HepG2 (cell line): ENCODE results near the gene ABI2. TPM values are rescaled to one million over a fixed set of nuclear protein-coding genes. Genes with fewer than 3 reads are reported as not detected.

Source experiments
- ATAC-seq: fragments of 200-7000 bp; cut with Tn5 transposase; 3 replicates; pipeline ENCODE4 v1.9.1; 2020; ENCODE audit warnings: mild to moderate bottlenecking, moderate library complexity
- BruUV-seq: library from RNA; stranded (reverse); fragments of 400-500 nt; replicated peaks from 2 replicates; lab custom pipeline; 2021; lab: Mats Ljungman, UMichigan
- CTCF ChIA-PET: fragments of 300-600 bp; formaldehyde crosslinking; extraction: SDS; loops from one replicate; lab custom pipeline; 2021; ENCODE audit warnings: low total read pairs, inconsistent platforms, low intra/inter-chr PET ratio; lab: Yijun Ruan, JAX
- POLR2A ChIA-PET: fragments of 350-600 bp; sonication (Branson Sonifier 250); formaldehyde crosslinking; loops from one replicate; lab custom pipeline; 2020; ENCODE audit warnings: antibody characterized with exemption, inconsistent platforms; lab: Yijun Ruan, JAX
- DNase-seq: peaks from one replicate; pipeline ENCODE4 v3.0.0-alpha.2; 2015; ENCODE audit warnings: low spot score
- FAIRE-seq: peaks from 3 replicates; lab custom pipeline; 2011; peaks lifted over from hg19 to GRCh38; lab: Jason Lieb, UNC
- H2AFZ ChIP-seq: one replicate; pipeline ENCODE4 v1.6.1; 2011; ENCODE audit warnings: low read length, inconsistent platforms
- H3K27ac ChIP-seq: fragments of 300-600 bp; 3 replicates; pipeline ENCODE4 v1.8.0; 2011; ENCODE audit warnings: mixed run types, mild to moderate bottlenecking, mixed read lengths, low read length, inconsistent platforms; ENCODE audit not compliant: insufficient read depth; ENCODE audit errors: extremely low read length
- H3K27me3 ChIP-seq, 2 experiments: fragments of 200-600 bp in 1 of 2; 2 replicates in 1 of 2; 3 replicates in 1 of 2; pipeline versions ENCODE4 v1.6.0 to v1.8.0; 2011; ENCODE audit warnings: low read length in 2 of 2, mild to moderate bottlenecking in 2 of 2, moderate library complexity in 2 of 2, inconsistent platforms in 1 of 2; ENCODE audit not compliant: insufficient read depth in 2 of 2, control insufficient read depth in 1 of 2
- H3K36me3 ChIP-seq, 2 experiments: fragments of 200-600 bp in 1 of 2; replicated peaks in 1 of 2; 2 replicates in 1 of 2; 3 replicates in 1 of 2; pipeline versions ENCODE4 v1.5.1 to v1.8.0; 2011; ENCODE audit warnings: low read length in 2 of 2, inconsistent platforms in 1 of 2; ENCODE audit not compliant: insufficient read depth in 2 of 2, control insufficient read depth in 1 of 2
- H3K4me1 ChIP-seq: 2 replicates; pipeline ENCODE4 v1.5.1; 2012; ENCODE audit warnings: low read length, inconsistent platforms; ENCODE audit not compliant: insufficient read depth
- H3K4me2 ChIP-seq: 2 replicates; pipeline ENCODE4 v1.6.0; 2011; ENCODE audit warnings: low read depth, low read length, inconsistent platforms
- H3K4me3 ChIP-seq, 3 experiments: fragments of 200-600 bp in 1 of 3; sonication (generic), shearing (Covaris generic) in 1 of 3; replicated peaks in 1 of 3; 2 replicates each; pipeline ENCODE4 v1.5.1; 2011 to 2016; ENCODE audit warnings: low read length in 3 of 3, inconsistent platforms in 2 of 3, low read depth in 2 of 3, mild to moderate bottlenecking in 2 of 3, control low read depth in 1 of 3, mixed read lengths in 1 of 3; ENCODE audit not compliant: insufficient read depth in 1 of 3
- H3K79me2 ChIP-seq: one replicate; pipeline ENCODE4 v1.6.1; 2011; ENCODE audit warnings: low read length, inconsistent platforms; ENCODE audit not compliant: insufficient read depth
- H3K9ac ChIP-seq: 2 replicates; pipeline ENCODE4 v1.6.0; 2011; ENCODE audit warnings: mild to moderate bottlenecking, low read depth, low read length, inconsistent platforms; ENCODE audit not compliant: insufficient read depth
- H3K9me3 ChIP-seq: 2 replicates; pipeline ENCODE4 v1.5.1; 2012; ENCODE audit warnings: mild to moderate bottlenecking, low read length
- H4K20me1 ChIP-seq: 2 replicates; pipeline ENCODE4 v1.6.0; 2011; ENCODE audit warnings: inconsistent platforms, mild to moderate bottlenecking, low read length, moderate library complexity; ENCODE audit not compliant: insufficient read depth
- ASH2L ChIP-seq: fragments of 300-600, 200-600 bp; sonication (generic); IDR thresholded peaks from 2 replicates; pipeline ENCODE4 v1.7.0; 2017; ENCODE audit warnings: low read depth, mild to moderate bottlenecking, moderate library complexity, mixed read lengths, low read length; ENCODE audit not compliant: insufficient read length
- ATF4 ChIP-seq, 2 experiments: fragments of 450-650 bp in 1 of 2; sonication (generic) in 1 of 2; formaldehyde crosslinking; IDR thresholded peaks; 2 replicates each; pipeline versions ENCODE4 v1.5.0 to v1.8.0; 2020 to 2022; ENCODE audit warnings: mild to moderate bottlenecking in 1 of 2, missing genetic modification reagents in 1 of 2
- CHD2 ChIP-seq: IDR thresholded peaks from 2 replicates; pipeline ENCODE4 v1.6.1; 2011; ENCODE audit warnings: low read depth, low read length, improper control_type of control experiment
- DMAP1 ChIP-seq: IDR thresholded peaks from 2 replicates; pipeline ENCODE4 v1.6.1; 2016
- FOXP4 ChIP-seq: sonication (generic); formaldehyde crosslinking; IDR thresholded peaks from 2 replicates; pipeline ENCODE4 v1.4.0; 2020; ENCODE audit warnings: missing genetic modification reagents
- GATAD1 ChIP-seq: IDR thresholded peaks from 2 replicates; pipeline ENCODE4 v1.6.1; 2016; ENCODE audit warnings: missing genetic modification reagents, missing compliant biosample characterization
- KDM4B ChIP-seq: sonication (generic); formaldehyde crosslinking; IDR thresholded peaks from 2 replicates; pipeline ENCODE4 v1.4.0; 2020; ENCODE audit warnings: missing genetic modification reagents
- KMT2B ChIP-seq: IDR thresholded peaks from 2 replicates; pipeline ENCODE4 v1.6.1; 2016; ENCODE audit warnings: missing genetic modification reagents, missing compliant biosample characterization
- RARA ChIP-seq: IDR thresholded peaks from 2 replicates; pipeline ENCODE4 v1.6.1; 2016; ENCODE audit warnings: missing genetic modification reagents, missing compliant biosample characterization
- RBM22 ChIP-seq: fragments of 200-400 bp; formaldehyde crosslinking; optimal IDR thresholded peaks from 2 replicates; pipeline ENCODE3; 2017; ENCODE audit warnings: mild to moderate bottlenecking, low read length, moderate library complexity
- SIX4 ChIP-seq: sonication (generic); formaldehyde crosslinking; IDR thresholded peaks from 2 replicates; pipeline ENCODE4 v1.4.0; 2020; ENCODE audit warnings: missing genetic modification reagents
- SMAD9 ChIP-seq: sonication (generic); formaldehyde crosslinking; IDR thresholded peaks from 2 replicates; pipeline ENCODE4 v1.5.1; 2020; ENCODE audit warnings: mild to moderate bottlenecking, missing genetic modification reagents
- ZBED4 ChIP-seq: sonication (generic); formaldehyde crosslinking; IDR thresholded peaks from 2 replicates; pipeline ENCODE4 v1.4.0; 2020; ENCODE audit warnings: missing genetic modification reagents, borderline replicate concordance
- ZBTB44 ChIP-seq: sonication (generic); formaldehyde crosslinking; IDR thresholded peaks from 2 replicates; pipeline ENCODE4 v1.4.0; 2020; ENCODE audit warnings: missing genetic modification reagents
- ZFP36 ChIP-seq: fragments of 150-350 bp; IDR thresholded peaks from 2 replicates; pipeline ENCODE4 v1.6.1; 2018; ENCODE audit warnings: borderline replicate concordance, low read length, low read depth; ENCODE audit not compliant: partially characterized antibody
- ZMYM3 ChIP-seq: sonication (generic); formaldehyde crosslinking; IDR thresholded peaks from 2 replicates; pipeline ENCODE4 v1.5.1; 2020; ENCODE audit warnings: mild to moderate bottlenecking, missing genetic modification reagents
- ZNF3 ChIP-seq: IDR thresholded peaks from 2 replicates; pipeline ENCODE4 v1.7.0; 2017; ENCODE audit warnings: inconsistent platforms
- ZNF564 ChIP-seq: sonication (generic); formaldehyde crosslinking; IDR thresholded peaks from 2 replicates; pipeline ENCODE4 v1.8.1; 2023; ENCODE audit warnings: mild to moderate bottlenecking, missing genetic modification reagents
- ZSCAN29 ChIP-seq: sonication (generic); formaldehyde crosslinking; conservative IDR thresholded peaks from 2 replicates; pipeline ENCODE4 v1.4.0; 2020; ENCODE audit warnings: mild to moderate bottlenecking, missing genetic modification reagents
- WGBS: methylation state at CpG from one replicate; pipeline ENCODE4 v1.1.6; 2017; ENCODE audit warnings: low lambda C conversion rate; 5-methylcytosine and 5-hydroxymethylcytosine counted together
- in situ Hi-C: cut with HindIII; loops from 2 replicates; pipeline ENCODE4 v1.10.0; 2017; ENCODE audit warnings: low pct_unique_long_range_greater_than_20kb; ENCODE audit not compliant: extremely low pct_ligation_motif_present
- intact Hi-C: fragments of 100-400 bp; cut with micrococcal nuclease; formaldehyde crosslinking; loops from one replicate; pipeline ENCODE4 v1.10.0; 2022; ENCODE audit not compliant: unreplicated experiment
- polyA plus RNA-seq, 8 experiments: library from polyadenylated mRNA; depleted of rRNA in 3 of 8; stranded (reverse) in 7 of 8; unstranded in 1 of 8; fragments of >200 nt; fragmentation: Illumina TruSeq in 4 of 8; extraction: Trizol in 4 of 8; gene quantifications; 2 replicates each; pipeline versions ENCODE4 v1.2.1 to v1.2.3, GENCODE V29; 2011 to 2016; ENCODE audit warnings: low read depth in 4 of 8, missing spikeins in 1 of 8, mixed read lengths in 1 of 8; ENCODE audit not compliant: insufficient read depth in 1 of 8
- total RNA-seq, 5 experiments: library from RNA; depleted of rRNA; stranded (reverse); fragments of >200 nt; fragmentation: Illumina TruSeq; extraction: Trizol; gene quantifications; 2 replicates each; pipeline ENCODE4 v1.2.3, GENCODE V29; 2016; ENCODE audit warnings: low read depth in 1 of 5

Gene ABI2
- total and polyA plus RNA-seq, 2 of the 13 experiments (the other 11 are each of a cell fraction or from before 2014, with no cell fraction given): 28.4 to 32.4 TPM

- Histone ChIP-seq H3K4me1 (peaks cover 7% of the 10 kb centered on the region; the same call in 1 of the 2 replicates), H3K4me3 (no peak overlapping the region), H3K36me3 (peaks cover 5 to 44% of the 10 kb centered on the region in 2 experiments), H2AFZ (no peak overlapping the region), H3K27ac (no peak overlapping the region), H3K27me3 (no peaks in the 10 kb centered on the region), H3K79me2 (no peaks in the 10 kb centered on the region), H3K4me2 (no peak overlapping the region), H3K9ac (no peak overlapping the region), H4K20me1 (no peaks in the 10 kb centered on the region), H3K9me3 (no peaks in the 10 kb centered on the region)
- in situ Hi-C loops (loop anchor here (10.0 kb wide), 1 partner anchor 230 kb away; no protein-coding TSS in a partner anchor), intact Hi-C loops (loop anchor here (2.0 to 10.0 kb wide), 2 partner anchors 620 to 882 kb away; no protein-coding TSS in a partner anchor)
- ChIA-PET POLR2A (no interaction called here), CTCF (no interaction called here)
- DNase-seq: no peak
- no peak for FAIRE-seq
- WGBS: 93% methylated on average over 3 of the region's 3 CpGs
- no peak for ATAC-seq
- BruUV-seq: no TSS peak
- TF ChIP-seq CHD2: no peak
- TF ChIP-seq ZBED4 (CRISPR knock-in tag): no peak
- no peak for TF ChIP-seq RARA (CRISPR knock-in tag)
- TF ChIP-seq ZMYM3 (CRISPR knock-in tag): no peak
- TF ChIP-seq ZBTB44 (CRISPR knock-in tag): no peak
- no peak for TF ChIP-seq ATF4 (CRISPR knock-in tag; IDR thresholded peaks at IDR 0.05)
- TF ChIP-seq SIX4 (CRISPR knock-in tag): no peak
- TF ChIP-seq GATAD1: no peak
- TF ChIP-seq ZNF3 (CRISPR knock-in tag): no peak
- TF ChIP-seq RBM22: no peak
- TF ChIP-seq KMT2B (CRISPR knock-in tag): no peak
- no peak for TF ChIP-seq ASH2L
- no peak for TF ChIP-seq ZSCAN29 (CRISPR knock-in tag)
- TF ChIP-seq FOXP4 (CRISPR knock-in tag): no peak
- no peak for TF ChIP-seq KDM4B
- TF ChIP-seq SMAD9 (CRISPR knock-in tag): no peak
- no peak for TF ChIP-seq ZFP36
- TF ChIP-seq ZNF564 (CRISPR knock-in tag): no peak
- TF ChIP-seq DMAP1 (CRISPR knock-in tag): no peak
- TF ChIP-seq, all 625 proteins: peak for 0
Observed at GRCh38 chr2:203455209-203455608, 127.0 kb downstream of the ABI2 start.
